SU-DHL-6 (cell line): ENCODE measurements around the gene CDR2L.

Source experiments
- CTCF ChIP-seq: fragments of 200-600 bp; sonication (generic); IDR thresholded peaks from one replicate; pipeline ENCODE4 v1.5.1; 2017; ENCODE audit warnings: antibody characterized with exemption, mild to moderate bottlenecking, low read length, moderate library complexity; ENCODE audit not compliant: insufficient read depth, poor library complexity, severe bottlenecking
- EZH2phosphoT487 ChIP-seq: fragments of 200-600 bp; sonication (generic), shearing (Covaris generic); conservative IDR thresholded peaks from 2 replicates; pipeline ENCODE4 v1.6.1; 2018; ENCODE audit warnings: mild to moderate bottlenecking, antibody characterized with exemption, low read length, moderate library complexity, mixed read lengths

- no peak for TF ChIP-seq CTCF
- no peak for TF ChIP-seq EZH2phosphoT487
These were observed 32.6 kb upstream of the CDR2L start for GRCh38 chr17:74954665-74955421.
